SH-SY5Y (cell line): ENCODE measurements around the gene ST7L.

Experiments used
- GATA2 ChIP-seq: IDR thresholded peaks from 2 replicates; pipeline ENCODE4 v1.6.1; 2011; ENCODE audit warnings: mild to moderate bottlenecking, low read depth, low read length
- GATA3 ChIP-seq: IDR thresholded peaks from 2 replicates; pipeline ENCODE4 v1.6.1; 2011; ENCODE audit warnings: low read depth, mild to moderate bottlenecking, low read length, moderate library complexity

DNA sequence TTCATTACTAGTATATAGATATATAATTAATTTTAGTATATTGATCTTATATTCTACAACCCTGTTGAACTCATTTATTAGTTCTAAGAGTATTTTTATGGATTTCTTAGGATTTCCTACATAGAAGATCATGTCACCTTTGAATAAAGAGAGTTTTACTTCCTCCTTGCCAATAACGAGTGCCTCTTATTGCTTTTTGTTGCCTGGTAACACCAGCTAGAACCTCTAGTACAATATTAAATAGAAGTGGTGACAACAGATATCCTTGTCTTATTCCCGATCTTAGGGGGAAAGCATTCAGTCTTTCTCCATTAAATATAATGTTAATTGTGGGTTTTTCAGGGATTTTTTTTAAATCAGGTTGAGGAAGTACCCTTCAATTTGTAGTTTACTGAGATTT lies 69.4 kb downstream of the ST7L start:
- TF ChIP-seq GATA3 (no peak), GATA2 (no peak)
